Stimulated activated CD8-positive, alpha-beta memory T cell treated with anti-CD3 and anti-CD28 coated beads, Interleukin-2, amount 100 ng/mL, for 48 hours (primary cell): ENCODE data around the gene CCNI.

Source experiments
- DNase-seq, 2 donors: peaks; one replicate each; pipeline ENCODE4 v3.0.0-alpha.2; 2020; ENCODE audit warnings: low read depth in 2 of 2

Gene CCNI

DNA sequence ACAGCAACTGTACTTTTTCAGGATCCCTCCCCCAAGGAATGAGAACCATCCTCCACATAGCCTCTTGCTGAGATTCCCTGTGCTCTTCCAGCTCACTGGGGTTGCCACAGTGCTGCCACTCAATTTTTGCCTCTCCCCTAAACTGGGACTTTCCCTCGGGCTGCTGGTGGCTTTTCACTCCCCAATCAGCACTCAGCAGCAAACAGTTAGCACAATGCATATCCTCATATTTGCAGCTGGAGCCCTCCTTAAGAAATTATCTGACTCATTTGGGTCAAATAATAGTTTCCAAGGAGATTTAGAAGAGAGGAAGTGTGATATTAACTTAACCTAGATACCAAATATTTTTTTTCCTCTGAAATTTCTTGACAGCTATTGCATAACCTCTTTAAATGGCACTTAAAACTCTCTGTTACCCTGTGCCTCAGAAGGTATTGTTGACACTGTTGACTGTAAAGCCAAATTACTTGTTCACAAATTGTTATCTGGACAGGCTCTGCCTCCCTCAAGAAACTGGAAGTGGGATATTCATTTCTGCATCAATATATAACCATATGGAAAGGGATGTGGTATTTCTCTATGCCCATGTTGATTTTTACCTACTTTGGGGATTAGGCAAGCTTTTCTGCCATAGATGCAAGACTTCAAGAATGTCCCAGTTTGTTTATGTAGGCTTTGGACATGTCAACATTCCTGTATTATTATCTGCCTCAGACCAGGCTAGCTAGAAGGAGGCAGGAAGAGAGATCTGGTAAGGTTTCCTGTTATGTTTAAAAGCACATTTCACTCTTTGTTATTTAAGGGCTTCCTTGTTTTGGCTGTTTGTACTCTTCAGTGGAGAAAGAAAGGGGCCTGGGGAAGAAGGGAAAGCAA is 68.2 kb downstream of the CCNI start:
- DNase-seq: no peak

DNA sequence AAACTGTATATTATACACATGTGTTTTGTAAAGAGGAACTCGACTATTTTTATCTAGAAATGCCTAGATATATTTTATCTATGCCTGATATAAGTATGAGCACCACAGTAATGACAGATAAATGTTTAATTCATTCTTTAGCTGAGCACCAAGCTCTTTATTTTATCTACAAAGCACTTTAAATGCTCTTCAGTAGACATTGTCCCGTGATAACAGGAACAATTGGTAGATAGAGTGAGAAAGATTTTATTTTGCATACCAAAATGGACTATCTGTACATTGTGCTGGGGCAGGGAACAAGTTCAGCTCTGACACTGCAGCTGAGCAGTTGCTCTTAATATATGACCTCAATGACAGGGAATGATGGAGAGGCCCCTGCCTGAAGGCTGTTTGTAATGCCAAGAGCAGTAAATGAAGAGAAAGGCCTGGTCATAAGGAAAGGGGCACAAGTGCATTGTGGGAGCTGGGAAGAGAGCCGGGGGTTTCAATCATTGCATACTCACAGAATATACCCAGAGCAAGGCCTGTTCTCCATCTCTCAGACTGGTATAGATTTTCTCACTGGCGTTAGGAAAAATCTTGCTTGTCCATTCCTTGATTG is 68.9 kb downstream of the CCNI start:
- DNase-seq: no peak

DNA sequence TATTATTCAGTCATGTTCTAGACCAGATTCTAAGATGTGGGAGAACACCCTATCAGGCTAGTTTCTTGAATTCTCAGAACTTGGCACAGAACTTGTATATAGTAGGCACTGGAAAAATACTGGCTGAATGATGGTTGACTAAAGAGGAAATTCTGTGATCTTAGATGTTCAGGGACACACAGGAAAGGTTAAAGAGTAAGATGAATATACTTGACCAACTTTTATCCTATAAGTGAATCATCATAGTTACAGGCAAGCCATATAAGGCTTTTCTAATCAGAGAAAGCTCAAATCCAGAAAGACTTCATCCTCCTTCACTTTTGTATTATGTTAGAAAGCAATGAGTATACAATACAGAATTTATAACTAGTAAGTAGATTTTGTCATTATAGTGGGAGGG is 72.4 kb downstream of the CCNI start:
- no peak for DNase-seq

DNA sequence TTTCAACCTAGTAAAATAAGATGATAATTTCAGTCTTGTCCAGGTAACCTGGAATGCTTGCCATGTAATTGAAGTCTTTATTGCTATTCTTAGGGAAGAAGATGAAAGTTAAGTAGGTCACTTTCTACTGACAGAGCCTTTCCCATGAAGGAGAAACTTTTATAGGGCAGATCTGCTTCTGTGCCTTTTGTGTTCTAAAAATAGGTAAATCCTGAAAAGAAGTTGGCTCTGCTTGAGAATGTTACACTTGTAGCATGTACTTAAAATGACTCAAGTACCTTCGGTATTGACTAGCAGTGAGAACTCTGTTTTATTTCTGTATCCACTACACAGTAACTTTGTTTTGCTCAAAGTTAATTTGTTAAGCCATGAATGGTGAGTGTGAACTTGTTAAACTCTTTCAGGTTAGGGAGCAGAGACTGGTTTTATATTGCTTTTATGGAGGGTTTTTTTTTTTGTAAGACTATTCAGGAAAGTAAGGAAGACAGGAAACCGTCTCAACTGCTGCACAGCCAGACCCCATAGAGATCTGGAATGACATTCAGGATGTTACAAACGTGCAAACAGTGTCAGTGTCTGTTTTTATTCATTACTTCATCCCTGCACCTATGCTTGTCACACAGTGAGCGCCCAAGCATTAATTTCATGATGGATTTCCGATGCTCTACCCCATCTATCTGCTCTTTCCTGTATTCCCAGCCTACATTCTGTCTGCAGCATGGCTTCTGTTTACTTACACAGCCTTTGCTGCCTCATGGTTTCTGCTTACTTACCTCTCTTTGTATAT is 73.3 kb downstream of the CCNI start:
- DNase-seq: no peak

DNA sequence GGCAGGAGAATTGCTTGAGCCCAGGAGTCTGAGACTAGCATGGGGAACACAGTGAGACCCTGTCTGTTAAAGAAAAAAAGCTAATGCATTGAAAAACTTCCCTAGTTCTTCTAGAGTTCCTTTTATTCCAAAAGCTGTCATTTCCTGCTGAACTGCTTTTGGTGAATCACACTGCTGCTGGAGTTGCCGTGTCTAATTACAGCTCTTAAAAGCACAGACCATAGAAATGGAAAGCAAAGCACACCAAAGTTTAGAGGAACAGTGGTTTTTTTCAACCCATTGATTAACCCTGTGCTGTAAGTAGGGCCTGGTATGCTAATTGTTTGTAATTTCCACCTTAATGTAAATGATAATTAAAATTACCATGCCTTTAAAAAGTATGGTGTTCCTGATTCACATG is 73.9 kb downstream of the CCNI start:
- no peak for DNase-seq

DNA sequence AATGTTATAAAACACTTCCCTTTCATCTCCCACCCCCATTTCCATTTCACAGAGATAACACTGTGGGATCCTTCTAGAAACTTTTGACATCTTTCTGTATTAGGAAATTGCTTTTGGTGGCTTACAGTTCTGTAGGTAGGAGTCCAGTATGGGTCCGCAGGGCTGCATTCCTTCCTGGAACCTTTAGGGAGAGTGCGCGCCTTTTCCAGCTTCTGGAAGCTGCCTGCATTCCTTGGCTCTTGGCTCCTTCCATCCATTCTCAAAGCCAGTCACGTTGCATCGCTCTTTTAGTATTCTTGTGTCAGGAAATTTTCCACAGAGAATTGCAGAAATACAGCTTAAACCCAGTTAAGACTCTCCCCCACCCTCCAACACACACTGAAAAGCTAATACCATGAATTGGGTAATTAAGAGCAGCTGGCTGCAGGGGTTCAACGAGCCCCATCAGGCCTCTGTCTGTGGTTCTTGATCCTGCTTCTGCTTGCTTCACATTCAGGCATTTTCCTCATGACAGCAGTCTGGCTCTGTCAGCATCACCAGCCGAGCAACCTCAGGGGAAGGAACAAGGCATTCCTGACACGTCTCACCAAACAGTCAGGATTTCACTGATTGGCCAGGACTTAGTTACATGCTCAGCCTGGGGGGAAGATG is 77.4 kb downstream of the CCNI start:
- no peak for DNase-seq

DNA sequence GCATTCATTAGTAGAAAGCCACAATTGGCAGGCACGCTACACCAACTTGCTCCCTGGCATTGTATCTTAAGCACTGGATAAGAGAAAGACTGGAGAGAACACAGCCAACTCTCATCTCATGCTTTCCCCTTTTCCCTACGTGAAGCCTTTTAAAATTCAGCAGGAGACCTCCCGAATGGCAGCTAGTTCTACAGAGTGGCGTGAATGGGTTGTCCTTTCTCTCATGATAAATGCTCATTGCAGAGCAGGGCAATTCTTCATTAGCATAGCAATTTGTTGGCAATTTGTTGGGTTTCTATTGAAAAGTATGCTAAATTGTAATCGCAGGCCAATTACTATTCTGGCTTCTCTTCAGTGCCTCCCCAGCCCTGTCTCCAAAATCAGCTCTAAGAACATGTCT is 78.3 kb downstream of the CCNI start:
- DNase-seq: no peak
